Vagina (tissue), 2 donors: ENCODE measurements around the gene MEIS3.

ENCODE experiments used
- CTCF ChIP-seq, 3 experiments: fragments of 450-650 bp in 2 of 3; fragments of 200-600 bp in 1 of 3; sonication (generic) in 1 of 3; IDR thresholded peaks; one replicate each; pipeline ENCODE4 v1.5.1; 2017 to 2019; ENCODE audit warnings: antibody characterized with exemption in 3 of 3, mild to moderate bottlenecking in 2 of 3, moderate library complexity in 2 of 3
- POLR2A ChIP-seq, 2 donors: fragments of 450-650 bp; IDR thresholded peaks; one replicate each; pipeline ENCODE4 v1.6.1; 2017; ENCODE audit warnings: antibody characterized with exemption in 2 of 2, mild to moderate bottlenecking in 2 of 2, moderate library complexity in 2 of 2
- POLR2AphosphoS5 ChIP-seq, 2 donors: sonication (generic); formaldehyde crosslinking; IDR thresholded peaks; one replicate each; pipeline ENCODE4 v1.9.0; 2017; ENCODE audit warnings: antibody characterized with exemption in 2 of 2, mild to moderate bottlenecking in 2 of 2, low read depth in 1 of 2; ENCODE audit not compliant: insufficient read depth in 1 of 2

GRCh38 chr19:47381121-47381520 lies 38.2 kb downstream of the MEIS3 start:
- TF ChIP-seq POLR2A (IDR thresholded peaks at IDR 0.05), result no peak
- no peak for TF ChIP-seq CTCF (IDR thresholded peaks at IDR 0.05)
- TF ChIP-seq POLR2AphosphoS5 (IDR thresholded peaks at IDR 0.05; ENCODE audit: insufficient read depth in 1 of 2, low read depth in 1 of 2), result no peak
